Esophagus mucosa (tissue), 1 donor: ENCODE results near the gene ADARB2. TPM values are rescaled to one million over a fixed set of nuclear protein-coding genes. Genes with fewer than 3 reads are reported as not detected.
A peak's percentile ranks its signal among the peaks of the same experiment; 100 is the strongest.
"Not testable (repeated sequence)": the region's sequence is repeated elsewhere in the genome, so short reads cannot be mapped to it uniquely, and the experiment has no call there.

Source experiments
- ATAC-seq: fragments of 200-7000 bp; cut with Tn5 transposase; one replicate; pipeline ENCODE4 v1.9.1; 2020
- total RNA-seq: library from RNA; stranded (reverse); gene quantifications from one replicate; pipeline ENCODE4 v1.2.4, GENCODE V29; 2023
- donor health status: DM: yes; HTN: yes; CAD: no.

ADARB2 gene
- total RNA-seq, 1 donor from 2014 or later: 0.20 TPM

DNA sequence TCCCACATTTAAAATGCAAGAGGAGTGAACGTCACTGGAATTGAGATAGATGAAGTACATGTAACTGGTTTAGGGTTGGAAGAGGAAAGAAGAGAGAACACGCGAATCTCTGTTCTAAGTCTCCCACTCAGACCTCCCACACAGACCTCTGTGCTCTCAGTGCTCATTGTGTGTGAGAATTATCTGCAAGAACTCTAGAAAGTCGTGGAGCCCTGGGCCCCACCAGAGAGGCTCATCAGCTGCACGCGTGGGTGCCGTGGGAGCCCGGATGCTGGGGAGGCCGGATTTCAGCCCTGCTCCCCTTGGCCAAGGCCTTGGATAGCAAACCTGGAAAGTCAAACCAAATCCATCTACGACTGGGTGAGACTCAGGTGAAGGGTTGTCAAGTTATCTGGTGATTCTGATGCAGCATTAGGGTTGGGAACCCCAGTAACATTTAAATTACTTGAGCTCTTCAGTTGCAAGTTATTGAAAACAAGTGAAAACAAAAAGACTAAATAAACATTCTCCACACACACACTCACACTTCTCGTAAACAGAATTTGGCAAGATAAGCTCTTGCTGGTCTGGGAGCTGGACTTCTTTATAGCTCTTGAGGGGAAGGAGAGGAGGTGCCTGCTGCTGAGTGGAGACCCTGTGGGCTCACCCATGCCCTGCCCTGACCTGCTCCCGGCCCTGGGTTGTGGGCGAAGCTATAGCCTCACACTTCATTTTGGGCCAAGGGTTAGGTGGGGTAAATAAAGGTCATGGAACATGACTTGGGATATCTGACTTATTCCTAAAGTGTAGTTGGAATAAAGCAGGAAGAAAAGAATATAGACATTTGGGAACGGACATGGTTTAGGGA, 250.3 kb downstream of the ADARB2 start:
- no peak for ATAC-seq

DNA sequence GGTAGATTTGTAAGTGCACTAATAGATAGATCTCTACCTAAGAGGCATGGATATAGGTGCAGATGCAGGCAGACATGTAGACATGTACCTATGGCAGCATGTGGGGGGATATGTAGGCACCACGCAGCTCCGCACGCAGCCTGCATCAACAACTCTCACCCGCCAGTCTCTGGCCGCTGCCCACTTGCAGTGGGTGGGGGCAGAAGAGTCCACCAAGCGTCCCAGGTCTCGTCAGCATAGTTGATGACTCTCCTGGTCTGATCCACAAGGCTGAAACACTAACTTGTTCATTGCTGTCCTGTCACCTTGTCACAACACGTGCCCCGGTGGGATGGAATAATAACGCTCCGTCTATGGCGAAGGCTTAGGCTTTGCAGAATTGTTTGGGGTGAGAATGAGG, 252.0 kb downstream of the ADARB2 start:
- no peak for ATAC-seq

- no peak for ATAC-seq
These were observed 253.5 kb downstream of the ADARB2 start for GRCh38 chr10:1483826-1484225.

DNA sequence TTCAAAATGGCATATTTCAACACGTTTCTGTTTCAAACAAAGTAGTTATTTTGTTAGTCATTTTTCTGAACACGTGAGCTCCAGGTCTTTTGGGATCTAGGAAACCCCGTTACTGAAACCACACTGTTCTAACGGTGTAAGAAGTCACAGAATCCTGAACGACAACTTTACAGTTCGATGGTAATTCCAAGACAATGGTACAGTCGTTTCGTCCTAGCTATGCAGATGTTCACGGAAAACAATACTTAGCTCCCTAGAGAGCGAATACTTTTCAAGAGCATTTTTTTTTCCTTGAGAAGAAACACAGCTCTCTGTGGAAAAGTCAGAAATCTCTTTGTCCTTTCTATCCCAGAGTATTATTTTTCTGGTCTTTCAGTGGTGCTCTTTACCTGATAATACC, 254.1 kb downstream of the ADARB2 start:
- ATAC-seq: no peak

DNA sequence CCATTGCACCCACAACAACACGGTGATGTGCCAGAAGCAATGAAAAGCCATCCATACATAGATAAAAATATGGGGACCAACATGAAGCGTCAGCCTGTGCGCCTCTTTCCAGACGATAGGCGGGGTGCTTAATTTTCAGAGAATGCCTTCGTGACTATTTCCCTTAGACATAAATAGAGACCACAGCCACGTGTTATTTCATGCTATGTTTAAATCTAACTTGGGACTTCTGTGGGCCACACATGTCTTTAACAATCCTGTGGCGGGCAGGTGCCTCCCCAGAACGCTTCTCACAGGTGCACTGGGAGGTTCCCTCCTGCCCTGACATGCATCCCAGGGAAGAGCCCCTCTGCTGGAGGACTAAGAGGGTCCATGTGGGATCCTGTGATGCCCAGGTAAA, 259.7 kb downstream of the ADARB2 start:
- no peak for ATAC-seq

GRCh38 chr10:1476455-1476803, 260.9 kb downstream of the ADARB2 start:
- ATAC-seq: no peak

DNA sequence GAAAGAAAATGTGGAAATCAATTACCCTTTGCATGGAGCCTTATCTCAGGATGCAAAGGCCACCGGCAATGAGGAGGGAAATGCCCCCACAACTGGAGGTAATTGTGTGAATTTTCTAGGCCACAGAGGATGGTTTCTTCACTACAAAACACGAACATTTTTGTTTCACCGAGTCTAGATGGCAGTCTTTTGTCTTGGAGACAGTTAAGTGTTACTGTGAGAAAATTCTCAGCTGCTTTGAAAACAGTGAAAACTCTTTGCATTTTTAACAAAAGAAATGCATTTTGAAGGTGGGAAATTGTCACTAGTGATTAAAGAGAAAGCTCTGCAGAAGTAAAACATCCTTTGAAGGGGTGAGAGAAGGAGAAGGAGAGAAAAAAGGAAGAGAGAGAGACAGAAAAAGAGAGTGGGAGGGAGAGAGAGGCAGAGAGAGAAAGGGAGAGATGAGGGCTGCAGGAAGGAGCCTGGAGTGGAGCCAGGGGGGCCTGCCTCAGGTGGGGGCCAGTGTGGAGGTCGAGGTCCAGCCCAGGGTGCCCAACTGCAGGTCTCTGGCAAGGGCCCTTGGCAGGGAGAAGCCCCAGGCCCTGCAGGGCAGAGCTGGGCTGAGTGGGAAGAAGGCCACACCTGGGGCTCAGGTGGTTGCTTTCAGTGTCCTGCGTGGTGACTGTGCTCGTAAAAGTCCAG, 261.4 kb downstream of the ADARB2 start:
- ATAC-seq: no peak

- ATAC-seq: no peak
These were observed 262.2 kb downstream of the ADARB2 start for GRCh38 chr10:1475098-1475591.

- ATAC-seq: peak; percentile 20
These were observed 262.8 kb downstream of the ADARB2 start for GRCh38 chr10:1474376-1475097.

GRCh38 chr10:1473874-1474273, 263.5 kb downstream of the ADARB2 start:
- ATAC-seq: no peak

GRCh38 chr10:1472178-1472958, 265.0 kb downstream of the ADARB2 start:
- ATAC-seq: no peak

- ATAC-seq: no peak
These were observed 268.5 kb downstream of the ADARB2 start for GRCh38 chr10:1468811-1469210.

- ATAC-seq: no peak
These were observed 269.8 kb downstream of the ADARB2 start for GRCh38 chr10:1467334-1468076.

DNA sequence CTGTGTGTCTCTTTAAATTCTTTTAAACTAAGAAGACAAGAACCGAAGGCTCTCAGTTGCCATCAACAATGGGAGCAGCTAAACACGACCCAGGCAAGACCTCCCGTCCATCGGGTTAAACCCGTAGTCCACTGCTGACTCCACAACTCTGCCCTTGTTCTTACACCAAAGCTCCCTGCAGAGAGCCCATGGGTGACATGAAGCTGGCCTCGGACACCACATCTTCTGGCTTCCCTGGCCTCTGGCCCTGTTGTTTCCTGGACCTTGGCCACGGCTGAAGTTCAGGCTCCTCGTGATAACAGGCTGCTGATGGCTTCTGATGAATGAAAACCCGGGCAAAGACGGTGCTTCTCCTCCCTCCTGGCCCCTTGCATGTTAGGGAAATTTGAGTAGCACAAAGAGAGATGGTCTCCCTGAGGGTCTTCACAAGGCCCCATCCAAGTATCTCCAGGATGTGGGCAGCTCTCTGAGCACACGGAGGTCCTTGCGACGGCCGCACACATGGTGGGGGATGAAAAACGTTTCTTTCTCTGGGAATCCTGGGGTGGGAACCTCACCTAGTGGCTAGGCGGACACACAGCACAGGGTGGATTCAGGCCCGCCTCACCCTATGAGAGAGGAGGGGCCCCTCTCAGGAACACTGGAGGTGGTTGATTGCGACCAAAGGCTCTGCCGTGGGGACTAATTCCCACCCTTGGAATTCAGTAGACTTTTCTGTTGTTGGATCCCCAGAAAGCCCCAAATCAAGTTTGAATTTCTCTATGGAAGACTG, 271.1 kb downstream of the ADARB2 start:
- ATAC-seq: no peak

DNA sequence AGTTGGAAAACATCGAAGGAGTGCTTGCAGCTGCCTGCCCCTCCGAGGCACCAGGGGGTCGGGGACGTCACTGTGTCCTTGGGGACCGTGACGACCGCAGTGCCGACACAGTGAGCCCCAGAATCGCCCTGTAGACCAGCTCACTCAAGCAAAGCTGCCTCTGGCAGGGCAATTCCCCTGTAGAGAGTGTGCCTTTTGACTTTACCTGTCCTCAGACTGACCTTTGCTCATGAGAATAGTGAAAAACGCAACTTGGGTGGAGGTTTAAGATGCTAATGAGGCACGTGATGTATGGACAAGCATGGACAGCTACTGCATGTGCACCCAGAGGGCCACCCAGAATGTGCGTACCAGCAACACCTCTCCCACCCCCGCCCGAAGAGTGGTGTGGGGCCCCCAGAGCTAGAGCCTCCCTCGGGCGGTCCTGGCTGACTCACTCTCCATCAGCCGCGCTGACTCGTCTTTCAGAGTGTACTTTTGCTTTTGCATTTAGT, 271.9 kb downstream of the ADARB2 start:
- ATAC-seq: peak; percentile 59

DNA sequence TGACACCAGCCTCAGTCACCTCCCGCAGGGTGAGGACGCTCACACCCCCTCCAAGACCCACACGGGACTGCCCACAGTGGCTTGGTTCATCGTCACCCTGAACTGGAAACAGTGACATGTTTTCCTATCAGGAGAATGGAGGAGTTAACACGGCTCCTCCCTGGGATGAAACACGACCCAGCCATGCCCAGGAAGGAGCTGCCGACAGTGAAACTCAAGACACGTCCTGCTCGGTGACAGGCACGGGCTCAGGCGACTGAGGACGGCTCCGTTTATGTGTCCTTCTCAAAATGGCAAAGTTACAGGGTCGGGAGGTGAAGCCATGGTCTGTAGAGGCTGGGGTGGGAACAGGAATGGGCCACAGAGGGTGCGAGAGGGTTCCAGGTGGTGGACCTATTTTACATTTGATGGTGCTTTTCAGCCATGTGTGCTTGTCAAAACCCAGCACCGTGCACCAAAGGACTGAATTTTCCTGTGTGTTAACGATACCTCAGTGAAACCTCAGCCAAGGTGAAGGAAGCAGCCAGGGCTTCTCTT, 272.4 kb downstream of the ADARB2 start:
- ATAC-seq: peak; percentile 44

DNA sequence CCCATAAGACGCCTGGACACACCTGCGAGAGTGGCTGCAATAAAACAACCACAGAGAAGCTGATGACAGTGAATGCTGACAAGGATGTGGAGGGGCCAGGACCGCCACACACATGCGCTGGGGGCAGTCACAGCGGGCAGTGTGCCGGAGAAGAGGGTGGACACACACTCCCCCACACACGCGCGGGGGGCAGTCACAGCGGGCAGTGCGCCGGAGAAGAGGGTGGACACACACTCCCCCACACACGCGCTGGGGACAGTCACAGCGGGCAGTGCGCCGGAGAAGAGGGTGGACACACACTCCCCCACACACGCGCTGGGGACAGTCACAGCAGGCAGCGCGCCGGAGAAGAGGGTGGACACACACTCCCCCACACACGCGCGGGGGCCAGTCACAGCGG, 273.4 kb downstream of the ADARB2 start:
- not testable (repeated sequence) for ATAC-seq

DNA sequence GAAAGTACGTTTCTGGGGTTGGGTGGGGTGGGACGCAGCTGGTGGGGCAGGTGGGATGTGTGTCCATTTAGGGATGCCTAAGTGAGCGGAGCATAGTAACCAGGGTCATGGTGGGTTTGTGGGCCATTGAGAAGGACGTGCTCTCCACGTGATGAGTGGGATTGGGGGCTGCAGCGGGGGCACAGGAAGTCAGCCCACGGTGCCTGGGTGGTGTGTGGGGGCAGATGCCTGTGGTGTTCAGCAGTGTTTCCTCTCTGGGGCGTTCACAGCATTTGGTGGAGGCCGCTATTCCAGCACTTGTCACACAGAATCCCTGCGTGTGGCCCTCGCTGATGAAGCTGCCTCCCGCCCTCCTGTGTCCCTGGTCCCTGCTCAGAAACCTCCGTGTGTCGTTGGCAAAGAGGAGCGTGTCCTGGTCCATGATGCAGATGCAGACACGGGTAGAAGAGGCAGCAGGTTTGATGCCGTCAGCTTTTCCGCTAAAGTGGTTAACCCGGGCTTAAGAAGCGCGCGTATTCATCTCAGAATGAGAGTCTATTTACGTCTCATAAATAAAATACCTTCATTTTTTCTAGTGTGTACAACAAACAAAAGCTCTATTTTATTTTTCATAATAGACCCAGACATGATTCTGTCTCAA, 274.2 kb downstream of the ADARB2 start:
- no peak for ATAC-seq

- ATAC-seq: no peak
These were observed 274.8 kb downstream of the ADARB2 start for GRCh38 chr10:1462521-1462920.

GRCh38 chr10:1462032-1462431, 275.3 kb downstream of the ADARB2 start:
- ATAC-seq: no peak
